Fibroblast of mammary gland (primary cell): Measurements from ENCODE around the gene ASIC3.

Experiments used
- DNase-seq: peaks from one replicate; pipeline ENCODE4 v3.0.0-alpha.2; 2010; ENCODE audit warnings: low read depth
- H3K4me3 ChIP-seq: 2 replicates; pipeline ENCODE4 v1.5.1; 2011; ENCODE audit warnings: low read depth, mild to moderate bottlenecking, low read length, moderate library complexity; ENCODE audit not compliant: control insufficient read depth
- CTCF ChIP-seq: conservative IDR thresholded peaks from 2 replicates; pipeline ENCODE4 v1.5.1; 2011; ENCODE audit warnings: low read depth, low read length, inconsistent platforms; ENCODE audit not compliant: control insufficient read depth, insufficient read depth

ASIC3 gene

GRCh38 chr7:151071032-151071866, 22.9 kb downstream of the ASIC3 start:
- H3K4me3 ChIP-seq = no peak overlapping the region
- no peak for DNase-seq
- no peak for TF ChIP-seq CTCF

GRCh38 chr7:151073990-151074389, 25.7 kb downstream of the ASIC3 start:
- no peak for DNase-seq
- H3K4me3 ChIP-seq = no peak overlapping the region
- no peak for TF ChIP-seq CTCF

GRCh38 chr7:151074817-151075661, 26.7 kb downstream of the ASIC3 start:
- H3K4me3 ChIP-seq = no peak overlapping the region
- TF ChIP-seq CTCF = no peak
- DNase-seq = no peak

GRCh38 chr7:151075662-151075971, 27.3 kb downstream of the ASIC3 start:
- no peak for DNase-seq
- no peak overlapping the region for H3K4me3 ChIP-seq
- TF ChIP-seq CTCF = no peak

GRCh38 chr7:151075978-151076426, 27.7 kb downstream of the ASIC3 start:
- DNase-seq = no peak
- TF ChIP-seq CTCF = no peak
- H3K4me3 ChIP-seq = no peak overlapping the region

- H3K4me3 ChIP-seq = no peak overlapping the region
- peak; percentile 31 for TF ChIP-seq CTCF
- no peak for DNase-seq
Observed at GRCh38 chr7:151076863-151077704, 28.8 kb downstream of the ASIC3 start.
